Measurements from ENCODE around the gene KLK7.

- TF ChIP-seq CTCF (IDR thresholded peaks at IDR 0.05) = no peak
- no peak for TF ChIP-seq EP300 (IDR thresholded peaks at IDR 0.05)
- no peak for TF ChIP-seq POLR2A (IDR thresholded peaks at IDR 0.05)
Observed at GRCh38 chr19:50974702-50975556, 8.8 kb downstream of the KLK7 start.
